HG02870 (cell line): ENCODE data around the gene SMURF2.
"Not testable (repeated sequence)": the region's sequence is repeated elsewhere in the genome, so short reads cannot be mapped to it uniquely, and the experiment has no call there.

Experiments
- ATAC-seq: cut with Tn5 transposase; IDR thresholded peaks from one replicate; pipeline ENCODE4 v1.9.1; 2021; ENCODE audit warnings: mild to moderate bottlenecking, moderate library complexity; ENCODE audit not compliant: unreplicated experiment

SMURF2 gene

GRCh38 chr17:64599187-64599676, 62.9 kb downstream of the SMURF2 start:
- ATAC-seq = peak; percentile 79

- no peak for ATAC-seq
These were observed 63.4 kb downstream of the SMURF2 start for GRCh38 chr17:64598672-64599071.

GRCh38 chr17:64596988-64597387, 65.1 kb downstream of the SMURF2 start:
- ATAC-seq = no peak

- ATAC-seq = no peak
These were observed 65.7 kb downstream of the SMURF2 start for GRCh38 chr17:64596439-64596838.

GRCh38 chr17:64591944-64592343, 70.2 kb downstream of the SMURF2 start:
- no peak for ATAC-seq

- no peak for ATAC-seq
These were observed 77.0 kb downstream of the SMURF2 start for GRCh38 chr17:64585146-64585545.

GRCh38 chr17:64583038-64583437, 79.1 kb downstream of the SMURF2 start:
- ATAC-seq = no peak

GRCh38 chr17:64580384-64581315, 81.5 kb downstream of the SMURF2 start:
- peak; percentile 65 for ATAC-seq

- ATAC-seq = no peak
These were observed 82.2 kb downstream of the SMURF2 start for GRCh38 chr17:64579917-64580316.

- ATAC-seq = not testable (repeated sequence)
These were observed 85.1 kb downstream of the SMURF2 start for GRCh38 chr17:64577025-64577424.

- no peak for ATAC-seq
These were observed 86.7 kb downstream of the SMURF2 start for GRCh38 chr17:64575431-64575830.

GRCh38 chr17:64574646-64575045, 87.5 kb downstream of the SMURF2 start:
- ATAC-seq = no peak

GRCh38 chr17:64573214-64573613, 88.9 kb downstream of the SMURF2 start:
- ATAC-seq = no peak

GRCh38 chr17:64572682-64573154, 89.4 kb downstream of the SMURF2 start:
- ATAC-seq = no peak

- no peak for ATAC-seq
These were observed 90.4 kb downstream of the SMURF2 start for GRCh38 chr17:64571746-64572145.

- no peak for ATAC-seq
These were observed 96.5 kb downstream of the SMURF2 start for GRCh38 chr17:64565563-64565962.

- ATAC-seq = no peak
These were observed 98.0 kb downstream of the SMURF2 start for GRCh38 chr17:64564098-64564497.

GRCh38 chr17:64555281-64555680, 106.8 kb downstream of the SMURF2 start:
- no peak for ATAC-seq

- ATAC-seq = no peak
These were observed 108.0 kb downstream of the SMURF2 start for GRCh38 chr17:64554028-64554637.

GRCh38 chr17:64551461-64551860, 110.6 kb downstream of the SMURF2 start:
- ATAC-seq = no peak

- no peak for ATAC-seq
These were observed 114.8 kb downstream of the SMURF2 start for GRCh38 chr17:64547319-64547718.

GRCh38 chr17:64546716-64547115, 115.4 kb downstream of the SMURF2 start:
- ATAC-seq = no peak
